ENCODE measurements around the gene GLIS1. TPM values are rescaled to one million over a fixed set of nuclear protein-coding genes. Genes with fewer than 3 reads are reported as not detected.
A peak's percentile ranks its signal among the peaks of the same experiment; 100 is the strongest.

Gene GLIS1
- total RNA-seq, 1 experiment from 2014 or later: 0.24 TPM

DNA sequence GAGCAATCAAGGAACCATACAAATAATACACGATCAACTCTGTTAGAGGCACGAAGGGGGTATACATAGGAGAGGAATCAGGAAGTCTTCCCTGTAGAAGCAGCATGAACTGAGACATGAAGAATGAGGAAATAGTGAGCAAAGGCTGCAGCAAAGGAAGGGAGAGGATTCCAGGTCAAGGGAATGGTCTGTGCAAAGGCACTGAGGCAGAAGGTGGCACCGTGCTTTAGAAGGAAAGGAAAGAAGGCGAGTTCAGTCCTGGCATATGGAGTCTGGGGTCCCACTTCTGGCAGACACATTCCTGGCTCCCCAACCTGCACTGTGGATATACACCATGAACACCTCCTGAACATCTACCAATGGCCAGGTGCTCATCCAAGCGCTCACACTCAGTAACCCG is 56.1 kb downstream of the GLIS1 start:
- H3K4me1 Mint-ChIP-seq: peaks cover 36% of the 10 kb centered on the region
- CTCF ChIA-PET: interaction anchor here (0.7 to 3.6 kb wide), 26 partner anchors 10 to 290 kb away, joined by 3 to 57 read pairs (median 7); no protein-coding TSS in a partner anchor
- POLR2A ChIA-PET: interaction anchor here (1.4 kb wide), 1 partner anchor 42 kb away, joined by 3 read pairs; no protein-coding TSS in a partner anchor
- H3K9me3 Mint-ChIP-seq: no peaks in the 10 kb centered on the region
- no peak overlapping the region for H3K27ac Mint-ChIP-seq
- DNase-seq (ENCODE audit: low spot score) (no peak), ATAC-seq (no peak)
- no peaks in the 10 kb centered on the region for H3K36me3 Mint-ChIP-seq
- peaks cover 20% of the 10 kb centered on the region for H3K27me3 Mint-ChIP-seq (ENCODE audit: low read depth)
- H3K4me3 Mint-ChIP-seq: no peak overlapping the region
- no peak for TF ChIP-seq MXD4 (CRISPR knock-in tag; IDR thresholded peaks at IDR 0.05; ENCODE audit: borderline replicate concordance)
- no peak for TF ChIP-seq CBFB (CRISPR knock-in tag; IDR thresholded peaks at IDR 0.05; ENCODE audit: low read depth)
- TF ChIP-seq GTF2I (CRISPR knock-in tag; conservative IDR thresholded peaks at IDR 0.05): no peak
- TF ChIP-seq, protein P1, sequence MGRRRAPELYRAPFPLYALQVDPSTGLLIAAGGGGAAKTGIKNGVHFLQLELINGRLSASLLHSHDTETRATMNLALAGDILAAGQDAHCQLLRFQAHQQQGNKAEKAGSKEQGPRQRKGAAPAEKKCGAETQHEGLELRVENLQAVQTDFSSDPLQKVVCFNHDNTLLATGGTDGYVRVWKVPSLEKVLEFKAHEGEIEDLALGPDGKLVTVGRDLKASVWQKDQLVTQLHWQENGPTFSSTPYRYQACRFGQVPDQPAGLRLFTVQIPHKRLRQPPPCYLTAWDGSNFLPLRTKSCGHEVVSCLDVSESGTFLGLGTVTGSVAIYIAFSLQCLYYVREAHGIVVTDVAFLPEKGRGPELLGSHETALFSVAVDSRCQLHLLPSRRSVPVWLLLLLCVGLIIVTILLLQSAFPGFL (CRISPR knock-in tag; IDR thresholded peaks at IDR 0.05; ENCODE audit: borderline replicate concordance): no peak
- TF ChIP-seq SP1 (CRISPR knock-in tag; conservative IDR thresholded peaks at IDR 0.05): no peak
- no peak for TF ChIP-seq EMX1 (CRISPR knock-in tag; IDR thresholded peaks at IDR 0.05)
- no peak for TF ChIP-seq MYBL2 (CRISPR knock-in tag; IDR thresholded peaks at IDR 0.05)
- TF ChIP-seq ZNF396 (CRISPR knock-in tag; IDR thresholded peaks at IDR 0.05; ENCODE audit: borderline replicate concordance): no peak
- no peak for TF ChIP-seq IRF2 (CRISPR knock-in tag; IDR thresholded peaks at IDR 0.05; ENCODE audit: borderline replicate concordance, low read depth)

DNA sequence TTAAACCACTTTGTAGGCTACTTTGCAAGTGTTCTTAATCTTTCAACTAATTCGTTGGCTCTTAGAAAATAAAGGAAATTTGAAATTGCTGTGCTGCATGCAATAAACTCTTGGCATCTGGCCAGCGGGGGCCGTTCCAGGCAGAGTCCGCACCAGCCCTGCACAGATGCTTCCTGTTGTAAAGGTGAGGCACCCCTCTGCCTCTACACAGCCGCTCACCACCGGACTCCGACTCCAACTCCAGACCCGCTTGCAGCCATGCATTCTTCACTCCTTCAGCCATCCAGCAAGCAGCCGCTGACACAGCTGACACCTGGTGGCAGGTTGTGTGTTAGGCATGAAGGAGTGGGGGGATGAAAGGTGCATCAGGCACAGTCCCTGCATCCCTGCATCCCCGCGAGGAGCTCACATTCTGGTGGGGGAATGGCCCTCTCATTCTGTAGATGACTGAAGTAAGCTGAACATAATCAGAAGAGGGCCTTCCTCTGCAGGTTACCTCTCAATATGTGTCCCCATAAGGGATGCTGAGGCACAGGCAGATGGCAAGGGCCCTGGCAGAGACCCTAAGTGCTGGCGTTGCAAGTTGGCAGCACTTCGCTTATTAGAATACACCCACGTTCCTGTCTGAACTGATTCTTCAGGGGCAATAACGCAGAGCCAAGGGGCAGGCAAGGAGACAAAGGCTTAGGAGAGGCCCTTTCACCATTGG is 56.8 kb downstream of the GLIS1 start:
- peak; percentile 84 for DNase-seq (ENCODE audit: low spot score)
- Mint-ChIP-seq H3K27me3 (ENCODE audit: low read depth) (peaks cover 20% of the 10 kb centered on the region), H3K36me3 (no peaks in the 10 kb centered on the region), H3K27ac (no peak overlapping the region), H3K9me3 (no peaks in the 10 kb centered on the region), H3K4me3 (peak overlapping the region; percentile 17; the same call in 1 of the 2 replicates), H3K4me1 (peaks cover 35% of the 10 kb centered on the region)
- CTCF ChIA-PET: interaction anchor here (0.6 to 3.6 kb wide), 43 partner anchors 9 to 628 kb away, joined by 3 to 57 read pairs (median 4); no protein-coding TSS in a partner anchor
- ATAC-seq: peak; percentile 88
- POLR2A ChIA-PET: interaction anchor here (1.4 kb wide), 1 partner anchor 43 kb away, joined by 3 read pairs; no protein-coding TSS in a partner anchor
- no peak for TF ChIP-seq GTF2I (CRISPR knock-in tag; conservative IDR thresholded peaks at IDR 0.05)
- TF ChIP-seq, protein P2, sequence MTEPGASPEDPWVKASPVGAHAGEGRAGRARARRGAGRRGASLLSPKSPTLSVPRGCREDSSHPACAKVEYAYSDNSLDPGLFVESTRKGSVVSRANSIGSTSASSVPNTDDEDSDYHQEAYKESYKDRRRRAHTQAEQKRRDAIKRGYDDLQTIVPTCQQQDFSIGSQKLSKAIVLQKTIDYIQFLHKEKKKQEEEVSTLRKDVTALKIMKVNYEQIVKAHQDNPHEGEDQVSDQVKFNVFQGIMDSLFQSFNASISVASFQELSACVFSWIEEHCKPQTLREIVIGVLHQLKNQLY (CRISPR knock-in tag; IDR thresholded peaks at IDR 0.05): no peak
- TF ChIP-seq ATF1 (CRISPR knock-in tag; IDR thresholded peaks at IDR 0.05): no peak
- TF ChIP-seq, protein P3, sequence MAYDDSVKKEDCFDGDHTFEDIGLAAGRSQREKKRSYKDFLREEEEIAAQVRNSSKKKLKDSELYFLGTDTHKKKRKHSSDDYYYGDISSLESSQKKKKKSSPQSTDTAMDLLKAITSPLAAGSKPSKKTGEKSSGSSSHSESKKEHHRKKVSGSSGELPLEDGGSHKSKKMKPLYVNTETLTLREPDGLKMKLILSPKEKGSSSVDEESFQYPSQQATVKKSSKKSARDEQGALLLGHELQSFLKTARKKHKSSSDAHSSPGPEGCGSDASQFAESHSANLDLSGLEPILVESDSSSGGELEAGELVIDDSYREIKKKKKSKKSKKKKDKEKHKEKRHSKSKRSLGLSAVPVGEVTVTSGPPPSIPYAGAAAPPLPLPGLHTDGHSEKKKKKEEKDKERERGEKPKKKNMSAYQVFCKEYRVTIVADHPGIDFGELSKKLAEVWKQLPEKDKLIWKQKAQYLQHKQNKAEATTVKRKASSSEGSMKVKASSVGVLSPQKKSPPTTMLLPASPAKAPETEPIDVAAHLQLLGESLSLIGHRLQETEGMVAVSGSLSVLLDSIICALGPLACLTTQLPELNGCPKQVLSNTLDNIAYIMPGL (CRISPR knock-in tag; IDR thresholded peaks at IDR 0.05): 0 out of 2 replicates have a peak, but pooled peaks have one; percentile 28
- no peak for TF ChIP-seq GRHL2 (CRISPR knock-in tag; IDR thresholded peaks at IDR 0.05; ENCODE audit: insufficient replicate concordance, severe bottlenecking)
- TF ChIP-seq, protein P4, sequence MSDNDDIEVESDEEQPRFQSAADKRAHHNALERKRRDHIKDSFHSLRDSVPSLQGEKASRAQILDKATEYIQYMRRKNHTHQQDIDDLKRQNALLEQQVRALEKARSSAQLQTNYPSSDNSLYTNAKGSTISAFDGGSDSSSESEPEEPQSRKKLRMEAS (CRISPR knock-in tag; IDR thresholded peaks at IDR 0.05): peak; percentile 40; the same call in 1 of the 2 replicates
- TF ChIP-seq, protein P5, sequence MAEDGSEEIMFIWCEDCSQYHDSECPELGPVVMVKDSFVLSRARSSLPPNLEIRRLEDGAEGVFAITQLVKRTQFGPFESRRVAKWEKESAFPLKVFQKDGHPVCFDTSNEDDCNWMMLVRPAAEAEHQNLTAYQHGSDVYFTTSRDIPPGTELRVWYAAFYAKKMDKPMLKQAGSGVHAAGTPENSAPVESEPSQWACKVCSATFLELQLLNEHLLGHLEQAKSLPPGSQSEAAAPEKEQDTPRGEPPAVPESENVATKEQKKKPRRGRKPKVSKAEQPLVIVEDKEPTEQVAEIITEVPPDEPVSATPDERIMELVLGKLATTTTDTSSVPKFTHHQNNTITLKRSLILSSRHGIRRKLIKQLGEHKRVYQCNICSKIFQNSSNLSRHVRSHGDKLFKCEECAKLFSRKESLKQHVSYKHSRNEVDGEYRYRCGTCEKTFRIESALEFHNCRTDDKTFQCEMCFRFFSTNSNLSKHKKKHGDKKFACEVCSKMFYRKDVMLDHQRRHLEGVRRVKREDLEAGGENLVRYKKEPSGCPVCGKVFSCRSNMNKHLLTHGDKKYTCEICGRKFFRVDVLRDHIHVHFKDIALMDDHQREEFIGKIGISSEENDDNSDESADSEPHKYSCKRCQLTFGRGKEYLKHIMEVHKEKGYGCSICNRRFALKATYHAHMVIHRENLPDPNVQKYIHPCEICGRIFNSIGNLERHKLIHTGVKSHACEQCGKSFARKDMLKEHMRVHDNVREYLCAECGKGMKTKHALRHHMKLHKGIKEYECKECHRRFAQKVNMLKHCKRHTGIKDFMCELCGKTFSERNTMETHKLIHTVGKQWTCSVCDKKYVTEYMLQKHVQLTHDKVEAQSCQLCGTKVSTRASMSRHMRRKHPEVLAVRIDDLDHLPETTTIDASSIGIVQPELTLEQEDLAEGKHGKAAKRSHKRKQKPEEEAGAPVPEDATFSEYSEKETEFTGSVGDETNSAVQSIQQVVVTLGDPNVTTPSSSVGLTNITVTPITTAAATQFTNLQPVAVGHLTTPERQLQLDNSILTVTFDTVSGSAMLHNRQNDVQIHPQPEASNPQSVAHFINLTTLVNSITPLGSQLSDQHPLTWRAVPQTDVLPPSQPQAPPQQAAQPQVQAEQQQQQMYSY (CRISPR knock-in tag; IDR thresholded peaks at IDR 0.05): peak; percentile 51
- no peak; the same call in 1 of the 2 replicates for TF ChIP-seq ZNF138 (CRISPR knock-in tag; conservative IDR thresholded peaks at IDR 0.05)
- TF ChIP-seq, protein P6, sequence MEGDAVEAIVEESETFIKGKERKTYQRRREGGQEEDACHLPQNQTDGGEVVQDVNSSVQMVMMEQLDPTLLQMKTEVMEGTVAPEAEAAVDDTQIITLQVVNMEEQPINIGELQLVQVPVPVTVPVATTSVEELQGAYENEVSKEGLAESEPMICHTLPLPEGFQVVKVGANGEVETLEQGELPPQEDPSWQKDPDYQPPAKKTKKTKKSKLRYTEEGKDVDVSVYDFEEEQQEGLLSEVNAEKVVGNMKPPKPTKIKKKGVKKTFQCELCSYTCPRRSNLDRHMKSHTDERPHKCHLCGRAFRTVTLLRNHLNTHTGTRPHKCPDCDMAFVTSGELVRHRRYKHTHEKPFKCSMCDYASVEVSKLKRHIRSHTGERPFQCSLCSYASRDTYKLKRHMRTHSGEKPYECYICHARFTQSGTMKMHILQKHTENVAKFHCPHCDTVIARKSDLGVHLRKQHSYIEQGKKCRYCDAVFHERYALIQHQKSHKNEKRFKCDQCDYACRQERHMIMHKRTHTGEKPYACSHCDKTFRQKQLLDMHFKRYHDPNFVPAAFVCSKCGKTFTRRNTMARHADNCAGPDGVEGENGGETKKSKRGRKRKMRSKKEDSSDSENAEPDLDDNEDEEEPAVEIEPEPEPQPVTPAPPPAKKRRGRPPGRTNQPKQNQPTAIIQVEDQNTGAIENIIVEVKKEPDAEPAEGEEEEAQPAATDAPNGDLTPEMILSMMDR (IDR thresholded peaks at IDR 0.05): peak; percentile 39
- no peak for TF ChIP-seq ZNF219 (CRISPR knock-in tag; IDR thresholded peaks at IDR 0.05; ENCODE audit: borderline replicate concordance)
- TF ChIP-seq, protein P7, sequence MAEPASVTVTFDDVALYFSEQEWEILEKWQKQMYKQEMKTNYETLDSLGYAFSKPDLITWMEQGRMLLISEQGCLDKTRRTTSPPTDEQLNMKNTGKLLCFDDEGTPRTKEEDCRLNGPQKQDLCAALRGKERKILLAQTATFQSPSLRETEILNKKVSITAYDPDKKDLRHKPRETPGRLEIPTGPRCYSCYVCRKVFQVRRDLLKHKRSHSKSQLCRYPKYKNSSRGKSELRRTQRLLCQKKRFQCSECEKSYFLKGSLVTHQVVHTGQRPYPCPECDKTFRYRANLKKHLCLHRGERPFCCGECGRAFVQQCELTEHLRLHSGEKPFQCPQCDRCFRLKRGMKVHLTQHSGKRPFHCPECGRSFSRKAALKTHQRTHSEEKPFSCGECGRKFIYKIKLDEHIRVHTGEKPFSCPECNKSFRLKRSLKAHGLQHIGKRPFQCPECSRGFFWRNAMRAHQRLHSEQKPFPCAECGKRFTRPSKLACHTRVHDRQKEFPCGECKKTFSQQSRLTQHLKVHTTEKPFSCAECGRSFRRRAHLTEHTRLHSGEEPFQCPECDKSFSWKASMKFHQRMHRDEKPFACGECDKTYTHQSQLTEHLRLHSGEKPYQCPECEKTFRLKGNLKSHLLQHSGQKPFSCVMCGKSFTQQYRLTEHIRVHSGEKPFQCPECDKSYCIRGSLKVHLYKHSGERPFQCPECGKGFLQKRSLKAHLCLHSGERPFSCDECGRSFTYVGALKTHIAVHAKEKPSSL (CRISPR knock-in tag; conservative IDR thresholded peaks at IDR 0.05): no peak
- TF ChIP-seq SP1 (CRISPR knock-in tag; conservative IDR thresholded peaks at IDR 0.05): peak; percentile 36; the same call in 1 of the 2 replicates
- TF ChIP-seq, protein P1 (CRISPR knock-in tag; IDR thresholded peaks at IDR 0.05; ENCODE audit: borderline replicate concordance): no peak
